GM23338 (cell line): Measurements from ENCODE around the gene FAF2. TPM values are rescaled to one million over a fixed set of nuclear protein-coding genes. Genes with fewer than 3 reads are reported as not detected.

Source experiments
- ATAC-seq: fragments of 200-7000 bp; cut with Tn5 transposase; 3 replicates; pipeline ENCODE4 v1.9.1; 2020
- DNase-seq: peaks from one replicate; pipeline ENCODE4 v3.0.0-alpha.2; 2015; ENCODE audit warnings: low spot score
- H2AFZ ChIP-seq: fragments of 200-600 bp; sonication (generic); 2 replicates; pipeline ENCODE4 v1.8.0; 2016; ENCODE audit warnings: antibody characterized with exemption, mild to moderate bottlenecking, moderate library complexity
- H3F3A ChIP-seq: fragments of 200-600 bp; sonication (generic); replicated peaks from 2 replicates; pipeline ENCODE4 v1.8.0; 2017; ENCODE audit warnings: antibody characterized with exemption, mixed run types, low read depth
- H3K27ac ChIP-seq: fragments of 200-600 bp; sonication (generic); 2 replicates; pipeline ENCODE4 v1.6.1; 2016; ENCODE audit warnings: low read depth
- H3K27me3 ChIP-seq: fragments of 200-600 bp; sonication (generic); 2 replicates; pipeline ENCODE4 v1.8.0; 2016; ENCODE audit warnings: mild to moderate bottlenecking, mixed run types, moderate library complexity; ENCODE audit not compliant: insufficient read depth
- H3K36me3 ChIP-seq: fragments of 200-600 bp; sonication (generic); 2 replicates; pipeline ENCODE4 v1.8.0; 2016; ENCODE audit warnings: mild to moderate bottlenecking; ENCODE audit not compliant: insufficient read depth
- H3K4me1 ChIP-seq: fragments of 200-600 bp; sonication (generic); 2 replicates; pipeline ENCODE4 v1.8.0; 2016; ENCODE audit warnings: mild to moderate bottlenecking, moderate library complexity; ENCODE audit not compliant: insufficient read depth
- H3K4me2 ChIP-seq: fragments of 200-600 bp; sonication (generic); 2 replicates; pipeline ENCODE4 v1.7.1; 2017; ENCODE audit warnings: mixed run types
- H3K4me3 ChIP-seq: fragments of 200-600 bp; sonication (generic); 2 replicates; pipeline ENCODE4 v1.6.1; 2016; ENCODE audit warnings: mixed run types
- H3K79me2 ChIP-seq: fragments of 200-600 bp; sonication (generic); replicated peaks from 2 replicates; pipeline ENCODE4 v1.8.0; 2017; ENCODE audit warnings: mild to moderate bottlenecking; ENCODE audit not compliant: insufficient read depth
- H3K9me2 ChIP-seq: fragments of 200-600 bp; sonication (generic); 2 replicates; pipeline ENCODE4 v1.8.0; 2017; ENCODE audit not compliant: insufficient read depth
- H4K20me1 ChIP-seq: fragments of 200-600 bp; sonication (generic); replicated peaks from 2 replicates; pipeline ENCODE4 v1.8.0; 2017; ENCODE audit warnings: mild to moderate bottlenecking; ENCODE audit not compliant: insufficient read depth
- H3K27ac Mint-ChIP-seq: 2 replicates; pipeline ENCODE4 v1.8.0; 2020; ENCODE audit warnings: inconsistent platforms, mild to moderate bottlenecking, moderate library complexity, mixed read lengths
- H3K27me3 Mint-ChIP-seq: 3 replicates; pipeline ENCODE4 v1.8.0; 2022; ENCODE audit warnings: low read depth, mild to moderate bottlenecking, moderate library complexity, mixed read lengths, inconsistent platforms; ENCODE audit not compliant: insufficient read depth, poor library complexity
- H3K36me3 Mint-ChIP-seq: 3 replicates; pipeline ENCODE4 v1.8.0; 2021; ENCODE audit warnings: low read depth, mild to moderate bottlenecking, inconsistent platforms, moderate library complexity, mixed read lengths
- H3K4me1 Mint-ChIP-seq: 3 replicates; pipeline ENCODE4 v1.8.0; 2020; ENCODE audit warnings: mild to moderate bottlenecking, inconsistent platforms, mixed read lengths
- H3K4me3 Mint-ChIP-seq: 3 replicates; pipeline ENCODE4 v1.8.0; 2021; ENCODE audit warnings: moderate library complexity, mild to moderate bottlenecking, inconsistent platforms, mixed read lengths
- H3K9me3 Mint-ChIP-seq: 3 replicates; pipeline ENCODE4 v1.8.0; 2020; ENCODE audit warnings: moderate library complexity, mild to moderate bottlenecking, inconsistent platforms, mixed read lengths
- CREB1 ChIP-seq: fragments of 250-450 bp; sonication (Bioruptor Pico); IDR thresholded peaks from 2 replicates; pipeline ENCODE4 v1.5.0; 2020; ENCODE audit warnings: low read depth, mild to moderate bottlenecking, moderate library complexity
- EZH2 ChIP-seq: fragments of 200-600 bp; sonication (generic); IDR thresholded peaks from one replicate; pipeline ENCODE4 v1.8.0; 2017; ENCODE audit warnings: antibody characterized with exemption, mild to moderate bottlenecking, low read depth; ENCODE audit not compliant: unreplicated experiment
- EZH2phosphoT487 ChIP-seq: fragments of 200-600 bp; sonication (generic); IDR thresholded peaks from one replicate; pipeline ENCODE4 v1.8.1; 2018; ENCODE audit warnings: antibody characterized with exemption; ENCODE audit not compliant: unreplicated experiment
- JUNB ChIP-seq: IDR thresholded peaks from one replicate; pipeline ENCODE4 v1.6.1; 2016; ENCODE audit warnings: antibody characterized with exemption; ENCODE audit not compliant: unreplicated experiment
- NANOG ChIP-seq: IDR thresholded peaks from 2 replicates; pipeline ENCODE4 v1.6.1; 2016; ENCODE audit warnings: antibody characterized with exemption, borderline replicate concordance
- POLR2AphosphoS5 ChIP-seq: IDR thresholded peaks from 2 replicates; pipeline ENCODE4 v1.6.1; 2016; ENCODE audit warnings: antibody characterized with exemption, low read depth
- STAT1 ChIP-seq: IDR thresholded peaks from one replicate; pipeline ENCODE4 v1.6.1; 2016; ENCODE audit warnings: antibody characterized with exemption; ENCODE audit not compliant: unreplicated experiment
- ZNF114 ChIP-seq: fragments of 250-450 bp; sonication (Bioruptor Pico); IDR thresholded peaks from 2 replicates; pipeline ENCODE4 v1.5.0; 2020; ENCODE audit warnings: mild to moderate bottlenecking, moderate library complexity
- ZNF331 ChIP-seq: fragments of 250-450 bp; sonication (Bioruptor Pico); IDR thresholded peaks from 2 replicates; pipeline ENCODE4 v1.5.0; 2020; ENCODE audit warnings: low read depth, mild to moderate bottlenecking, moderate library complexity
- polyA plus RNA-seq: library from polyadenylated mRNA; unstranded; fragments of >200 nt; fragmentation: Nextera tagmentation; extraction: Ambion mirVana; gene quantifications from 2 replicates; pipeline ENCODE4 v1.2.1, GENCODE V29; 2016
- total RNA-seq: library from RNA; depleted of rRNA; stranded (reverse); fragments of >200 nt; shearing (Covaris generic); gene quantifications from 2 replicates; pipeline ENCODE4 v1.2.3, GENCODE V29; 2014
- TF ChIP-seq, protein P1 (sequence below): IDR thresholded peaks from 2 replicates; pipeline ENCODE4 v1.6.1; 2016; ENCODE audit warnings: antibody characterized with exemption
- TF ChIP-seq, protein P2 (sequence below): fragments of 250-450 bp; sonication (Bioruptor Pico); IDR thresholded peaks from 2 replicates; pipeline ENCODE4 v1.5.0; 2020; ENCODE audit warnings: mild to moderate bottlenecking, moderate library complexity
- TF ChIP-seq, protein P3 (sequence below), 2 experiments: fragments of 200-600 bp in 1 of 2; sonication (generic) in 1 of 2; conservative IDR thresholded peaks; 2 replicates each; pipeline versions ENCODE4 v1.5.1 to v1.6.1; 2016 to 2017; ENCODE audit warnings: antibody characterized with exemption in 2 of 2, low read depth in 2 of 2, mild to moderate bottlenecking in 2 of 2, moderate library complexity in 1 of 2
- TF ChIP-seq, protein P4 (sequence below): IDR thresholded peaks from one replicate; pipeline ENCODE4 v1.6.1; 2018; ENCODE audit warnings: antibody characterized with exemption; ENCODE audit not compliant: unreplicated experiment

The FAF2 gene
- total and polyA plus RNA-seq, 2 experiments from 2014 or later: 32.8 to 37.6 TPM

GRCh38 chr5:176436656-176437055 is 11.5 kb upstream of the FAF2 start:
- Mint-ChIP-seq H3K4me3 (no peak overlapping the region), H3K9me3 (peaks cover 23% of the 10 kb centered on the region), H3K4me1 (peaks cover 5% of the 10 kb centered on the region), H3K27ac (no peak overlapping the region), H3K36me3 (peaks cover 8% of the 10 kb centered on the region), H3K27me3 (peaks cover 8% of the 10 kb centered on the region)
- no peaks in the 10 kb centered on the region for H3K36me3 ChIP-seq
- H3K4me3 ChIP-seq: no peak overlapping the region
- TF ChIP-seq NANOG (no peak), EZH2 (no peak), POLR2AphosphoS5 (no peak), ZNF331 (no peak), ZNF114 (CRISPR knock-in tag) (no peak), STAT1 (no peak), CREB1 (CRISPR knock-in tag) (no peak), JUNB (no peak), EZH2phosphoT487 (no peak)
- TF ChIP-seq, protein P1, sequence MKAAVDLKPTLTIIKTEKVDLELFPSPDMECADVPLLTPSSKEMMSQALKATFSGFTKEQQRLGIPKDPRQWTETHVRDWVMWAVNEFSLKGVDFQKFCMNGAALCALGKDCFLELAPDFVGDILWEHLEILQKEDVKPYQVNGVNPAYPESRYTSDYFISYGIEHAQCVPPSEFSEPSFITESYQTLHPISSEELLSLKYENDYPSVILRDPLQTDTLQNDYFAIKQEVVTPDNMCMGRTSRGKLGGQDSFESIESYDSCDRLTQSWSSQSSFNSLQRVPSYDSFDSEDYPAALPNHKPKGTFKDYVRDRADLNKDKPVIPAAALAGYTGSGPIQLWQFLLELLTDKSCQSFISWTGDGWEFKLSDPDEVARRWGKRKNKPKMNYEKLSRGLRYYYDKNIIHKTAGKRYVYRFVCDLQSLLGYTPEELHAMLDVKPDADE: no peak
- TF ChIP-seq, protein P2, sequence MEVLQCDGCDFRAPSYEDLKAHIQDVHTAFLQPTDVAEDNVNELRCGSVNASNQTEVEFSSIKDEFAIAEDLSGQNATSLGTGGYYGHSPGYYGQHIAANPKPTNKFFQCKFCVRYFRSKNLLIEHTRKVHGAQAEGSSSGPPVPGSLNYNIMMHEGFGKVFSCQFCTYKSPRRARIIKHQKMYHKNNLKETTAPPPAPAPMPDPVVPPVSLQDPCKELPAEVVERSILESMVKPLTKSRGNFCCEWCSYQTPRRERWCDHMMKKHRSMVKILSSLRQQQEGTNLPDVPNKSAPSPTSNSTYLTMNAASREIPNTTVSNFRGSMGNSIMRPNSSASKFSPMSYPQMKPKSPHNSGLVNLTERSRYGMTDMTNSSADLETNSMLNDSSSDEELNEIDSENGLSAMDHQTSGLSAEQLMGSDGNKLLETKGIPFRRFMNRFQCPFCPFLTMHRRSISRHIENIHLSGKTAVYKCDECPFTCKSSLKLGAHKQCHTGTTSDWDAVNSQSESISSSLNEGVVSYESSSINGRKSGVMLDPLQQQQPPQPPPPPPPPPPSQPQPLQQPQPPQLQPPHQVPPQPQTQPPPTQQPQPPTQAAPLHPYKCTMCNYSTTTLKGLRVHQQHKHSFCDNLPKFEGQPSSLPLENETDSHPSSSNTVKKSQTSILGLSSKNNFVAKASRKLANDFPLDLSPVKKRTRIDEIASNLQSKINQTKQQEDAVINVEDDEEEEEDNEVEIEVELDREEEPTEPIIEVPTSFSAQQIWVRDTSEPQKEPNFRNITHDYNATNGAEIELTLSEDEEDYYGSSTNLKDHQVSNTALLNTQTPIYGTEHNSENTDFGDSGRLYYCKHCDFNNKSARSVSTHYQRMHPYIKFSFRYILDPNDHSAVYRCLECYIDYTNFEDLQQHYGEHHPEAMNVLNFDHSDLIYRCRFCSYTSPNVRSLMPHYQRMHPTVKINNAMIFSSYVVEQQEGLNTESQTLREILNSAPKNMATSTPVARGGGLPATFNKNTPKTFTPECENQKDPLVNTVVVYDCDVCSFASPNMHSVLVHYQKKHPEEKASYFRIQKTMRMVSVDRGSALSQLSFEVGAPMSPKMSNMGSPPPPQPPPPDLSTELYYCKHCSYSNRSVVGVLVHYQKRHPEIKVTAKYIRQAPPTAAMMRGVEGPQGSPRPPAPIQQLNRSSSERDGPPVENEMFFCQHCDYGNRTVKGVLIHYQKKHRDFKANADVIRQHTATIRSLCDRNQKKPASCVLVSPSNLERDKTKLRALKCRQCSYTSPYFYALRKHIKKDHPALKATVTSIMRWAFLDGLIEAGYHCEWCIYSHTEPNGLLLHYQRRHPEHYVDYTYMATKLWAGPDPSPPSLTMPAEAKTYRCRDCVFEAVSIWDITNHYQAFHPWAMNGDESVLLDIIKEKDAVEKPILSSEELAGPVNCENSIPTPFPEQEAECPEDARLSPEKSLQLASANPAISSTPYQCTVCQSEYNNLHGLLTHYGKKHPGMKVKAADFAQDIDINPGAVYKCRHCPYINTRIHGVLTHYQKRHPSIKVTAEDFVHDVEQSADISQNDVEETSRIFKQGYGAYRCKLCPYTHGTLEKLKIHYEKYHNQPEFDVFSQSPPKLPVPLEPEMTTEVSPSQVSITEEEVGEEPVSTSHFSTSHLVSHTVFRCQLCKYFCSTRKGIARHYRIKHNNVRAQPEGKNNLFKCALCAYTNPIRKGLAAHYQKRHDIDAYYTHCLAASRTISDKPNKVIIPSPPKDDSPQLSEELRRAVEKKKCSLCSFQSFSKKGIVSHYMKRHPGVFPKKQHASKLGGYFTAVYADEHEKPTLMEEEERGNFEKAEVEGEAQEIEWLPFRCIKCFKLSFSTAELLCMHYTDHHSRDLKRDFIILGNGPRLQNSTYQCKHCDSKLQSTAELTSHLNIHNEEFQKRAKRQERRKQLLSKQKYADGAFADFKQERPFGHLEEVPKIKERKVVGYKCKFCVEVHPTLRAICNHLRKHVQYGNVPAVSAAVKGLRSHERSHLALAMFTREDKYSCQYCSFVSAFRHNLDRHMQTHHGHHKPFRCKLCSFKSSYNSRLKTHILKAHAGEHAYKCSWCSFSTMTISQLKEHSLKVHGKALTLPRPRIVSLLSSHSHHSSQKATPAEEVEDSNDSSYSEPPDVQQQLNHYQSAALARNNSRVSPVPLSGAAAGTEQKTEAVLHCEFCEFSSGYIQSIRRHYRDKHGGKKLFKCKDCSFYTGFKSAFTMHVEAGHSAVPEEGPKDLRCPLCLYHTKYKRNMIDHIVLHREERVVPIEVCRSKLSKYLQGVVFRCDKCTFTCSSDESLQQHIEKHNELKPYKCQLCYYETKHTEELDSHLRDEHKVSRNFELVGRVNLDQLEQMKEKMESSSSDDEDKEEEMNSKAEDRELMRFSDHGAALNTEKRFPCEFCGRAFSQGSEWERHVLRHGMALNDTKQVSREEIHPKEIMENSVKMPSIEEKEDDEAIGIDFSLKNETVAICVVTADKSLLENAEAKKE (CRISPR knock-in tag): no peak
- TF ChIP-seq, protein P3, sequence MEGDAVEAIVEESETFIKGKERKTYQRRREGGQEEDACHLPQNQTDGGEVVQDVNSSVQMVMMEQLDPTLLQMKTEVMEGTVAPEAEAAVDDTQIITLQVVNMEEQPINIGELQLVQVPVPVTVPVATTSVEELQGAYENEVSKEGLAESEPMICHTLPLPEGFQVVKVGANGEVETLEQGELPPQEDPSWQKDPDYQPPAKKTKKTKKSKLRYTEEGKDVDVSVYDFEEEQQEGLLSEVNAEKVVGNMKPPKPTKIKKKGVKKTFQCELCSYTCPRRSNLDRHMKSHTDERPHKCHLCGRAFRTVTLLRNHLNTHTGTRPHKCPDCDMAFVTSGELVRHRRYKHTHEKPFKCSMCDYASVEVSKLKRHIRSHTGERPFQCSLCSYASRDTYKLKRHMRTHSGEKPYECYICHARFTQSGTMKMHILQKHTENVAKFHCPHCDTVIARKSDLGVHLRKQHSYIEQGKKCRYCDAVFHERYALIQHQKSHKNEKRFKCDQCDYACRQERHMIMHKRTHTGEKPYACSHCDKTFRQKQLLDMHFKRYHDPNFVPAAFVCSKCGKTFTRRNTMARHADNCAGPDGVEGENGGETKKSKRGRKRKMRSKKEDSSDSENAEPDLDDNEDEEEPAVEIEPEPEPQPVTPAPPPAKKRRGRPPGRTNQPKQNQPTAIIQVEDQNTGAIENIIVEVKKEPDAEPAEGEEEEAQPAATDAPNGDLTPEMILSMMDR (conservative IDR thresholded peaks at IDR 0.05; ENCODE audit: low read depth in 2 of 2): no peak
- TF ChIP-seq, protein P4, sequence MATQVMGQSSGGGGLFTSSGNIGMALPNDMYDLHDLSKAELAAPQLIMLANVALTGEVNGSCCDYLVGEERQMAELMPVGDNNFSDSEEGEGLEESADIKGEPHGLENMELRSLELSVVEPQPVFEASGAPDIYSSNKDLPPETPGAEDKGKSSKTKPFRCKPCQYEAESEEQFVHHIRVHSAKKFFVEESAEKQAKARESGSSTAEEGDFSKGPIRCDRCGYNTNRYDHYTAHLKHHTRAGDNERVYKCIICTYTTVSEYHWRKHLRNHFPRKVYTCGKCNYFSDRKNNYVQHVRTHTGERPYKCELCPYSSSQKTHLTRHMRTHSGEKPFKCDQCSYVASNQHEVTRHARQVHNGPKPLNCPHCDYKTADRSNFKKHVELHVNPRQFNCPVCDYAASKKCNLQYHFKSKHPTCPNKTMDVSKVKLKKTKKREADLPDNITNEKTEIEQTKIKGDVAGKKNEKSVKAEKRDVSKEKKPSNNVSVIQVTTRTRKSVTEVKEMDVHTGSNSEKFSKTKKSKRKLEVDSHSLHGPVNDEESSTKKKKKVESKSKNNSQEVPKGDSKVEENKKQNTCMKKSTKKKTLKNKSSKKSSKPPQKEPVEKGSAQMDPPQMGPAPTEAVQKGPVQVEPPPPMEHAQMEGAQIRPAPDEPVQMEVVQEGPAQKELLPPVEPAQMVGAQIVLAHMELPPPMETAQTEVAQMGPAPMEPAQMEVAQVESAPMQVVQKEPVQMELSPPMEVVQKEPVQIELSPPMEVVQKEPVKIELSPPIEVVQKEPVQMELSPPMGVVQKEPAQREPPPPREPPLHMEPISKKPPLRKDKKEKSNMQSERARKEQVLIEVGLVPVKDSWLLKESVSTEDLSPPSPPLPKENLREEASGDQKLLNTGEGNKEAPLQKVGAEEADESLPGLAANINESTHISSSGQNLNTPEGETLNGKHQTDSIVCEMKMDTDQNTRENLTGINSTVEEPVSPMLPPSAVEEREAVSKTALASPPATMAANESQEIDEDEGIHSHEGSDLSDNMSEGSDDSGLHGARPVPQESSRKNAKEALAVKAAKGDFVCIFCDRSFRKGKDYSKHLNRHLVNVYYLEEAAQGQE: no peak
- no peaks in the 10 kb centered on the region for H3K79me2 ChIP-seq
- no peak overlapping the region for H3K4me2 ChIP-seq
- no peak overlapping the region for H2AFZ ChIP-seq
- H4K20me1 ChIP-seq: no peaks in the 10 kb centered on the region
- no peaks in the 10 kb centered on the region for H3F3A ChIP-seq
- no peaks in the 10 kb centered on the region for H3K9me2 ChIP-seq
- peaks cover under 1% of the 10 kb centered on the region; the same call in 1 of the 2 replicates for H3K4me1 ChIP-seq
- no peak overlapping the region for H3K27ac ChIP-seq
- ATAC-seq: no peak
- H3K27me3 ChIP-seq: no peaks in the 10 kb centered on the region
- DNase-seq: no peak
